ENCODE data around the gene ADAMTS17. TPM values are rescaled to one million over a fixed set of nuclear protein-coding genes. Genes with fewer than 3 reads are reported as not detected.

ADAMTS17 gene
- total RNA-seq, 1 donor from 2014 or later: 1.5 TPM

GRCh38 chr15:100057281-100057680 lies 284.5 kb downstream of the ADAMTS17 start:
- Mint-ChIP-seq H3K36me3 (no peaks in the 10 kb centered on the region), H3K27me3 (ENCODE audit: insufficient read depth, low read depth) (peaks cover 12% of the 10 kb centered on the region), H3K27ac (peak overlapping the region; percentile 5), H3K4me1 (peaks cover 9% of the 10 kb centered on the region), H3K9me3 (no peaks in the 10 kb centered on the region), H3K4me3 (no peak overlapping the region)
- Histone ChIP-seq H3K9me3 (ENCODE audit: low read depth) (no peaks in the 10 kb centered on the region), H3F3A (ENCODE audit: low read depth) (no peaks in the 10 kb centered on the region), H3K79me2 (ENCODE audit: low read depth) (no peaks in the 10 kb centered on the region), H3K9ac (no peak overlapping the region), H3K27me3 (no peaks in the 10 kb centered on the region), H2AFZ (replicated peaks) (no peak overlapping the region), H4K20me1 (ENCODE audit: low read depth) (no peaks in the 10 kb centered on the region), H3K4me1 (peaks cover 4% of the 10 kb centered on the region), H3K27ac (no peak overlapping the region), H3K36me3 (no peaks in the 10 kb centered on the region), H3K4me2 (no peak overlapping the region), H3K4me3 (no peak overlapping the region)
- no peak for DNase-seq (ENCODE audit: low spot score)
- TF ChIP-seq CTCF (IDR thresholded peaks at IDR 0.05) (no peak), EZH2phosphoT487 (IDR thresholded peaks at IDR 0.05) (no peak), EZH2 (IDR thresholded peaks at IDR 0.05) (no peak)

- H3F3A ChIP-seq (ENCODE audit: low read depth): no peaks in the 10 kb centered on the region
- TF ChIP-seq CTCF (IDR thresholded peaks at IDR 0.05) (no peak), EZH2phosphoT487 (IDR thresholded peaks at IDR 0.05) (no peak), EZH2 (IDR thresholded peaks at IDR 0.05) (no peak)
- no peak overlapping the region for H3K4me3 ChIP-seq
- H3K27ac ChIP-seq: no peak overlapping the region
- Mint-ChIP-seq H3K4me3 (no peak overlapping the region), H3K36me3 (no peaks in the 10 kb centered on the region), H3K27ac (peak overlapping the region; percentile 5), H3K27me3 (ENCODE audit: insufficient read depth, low read depth) (peaks cover 12% of the 10 kb centered on the region), H3K4me1 (peaks cover 9% of the 10 kb centered on the region), H3K9me3 (no peaks in the 10 kb centered on the region)
- H3K4me1 ChIP-seq: peaks cover 4% of the 10 kb centered on the region
- H3K4me2 ChIP-seq: no peak overlapping the region
- no peaks in the 10 kb centered on the region for H3K79me2 ChIP-seq (ENCODE audit: low read depth)
- no peaks in the 10 kb centered on the region for H4K20me1 ChIP-seq (ENCODE audit: low read depth)
- H3K27me3 ChIP-seq: no peaks in the 10 kb centered on the region
- H2AFZ ChIP-seq (replicated peaks): no peak overlapping the region
- no peaks in the 10 kb centered on the region for H3K9me3 ChIP-seq (ENCODE audit: low read depth)
- H3K36me3 ChIP-seq: no peaks in the 10 kb centered on the region
- no peak for DNase-seq (ENCODE audit: low spot score)
- H3K9ac ChIP-seq: no peak overlapping the region
These were observed 285.2 kb downstream of the ADAMTS17 start for GRCh38 chr15:100056411-100057072.

- Mint-ChIP-seq H3K4me3 (no peak overlapping the region), H3K4me1 (peaks cover 9% of the 10 kb centered on the region), H3K9me3 (no peaks in the 10 kb centered on the region), H3K36me3 (no peaks in the 10 kb centered on the region), H3K27me3 (ENCODE audit: insufficient read depth, low read depth) (peaks cover 7% of the 10 kb centered on the region), H3K27ac (no peak overlapping the region)
- no peak overlapping the region for H2AFZ ChIP-seq (replicated peaks)
- H3F3A ChIP-seq (ENCODE audit: low read depth): no peaks in the 10 kb centered on the region
- H3K4me1 ChIP-seq: peaks cover 4% of the 10 kb centered on the region
- no peak overlapping the region for H3K4me2 ChIP-seq
- H3K27ac ChIP-seq: no peak overlapping the region
- no peaks in the 10 kb centered on the region for H3K9me3 ChIP-seq (ENCODE audit: low read depth)
- H3K36me3 ChIP-seq: no peaks in the 10 kb centered on the region
- no peaks in the 10 kb centered on the region for H3K27me3 ChIP-seq
- TF ChIP-seq CTCF (IDR thresholded peaks at IDR 0.05) (no peak), EZH2 (IDR thresholded peaks at IDR 0.05) (no peak), EZH2phosphoT487 (IDR thresholded peaks at IDR 0.05) (no peak)
- no peak overlapping the region for H3K9ac ChIP-seq
- H4K20me1 ChIP-seq (ENCODE audit: low read depth): no peaks in the 10 kb centered on the region
- no peaks in the 10 kb centered on the region for H3K79me2 ChIP-seq (ENCODE audit: low read depth)
- no peak overlapping the region for H3K4me3 ChIP-seq
- no peak for DNase-seq (ENCODE audit: low spot score)
These were observed 286.0 kb downstream of the ADAMTS17 start for GRCh38 chr15:100055821-100056220.

Measured in neural progenitor cell (in vitro differentiated cells).